CD4-positive, alpha-beta T cell treated with Interleukin-4 for 4 hours (primary cell): ENCODE results near the gene GDI1.
A peak's percentile ranks its signal among the peaks of the same experiment; 100 is the strongest.

Experiments
- DNase-seq: peaks from one replicate; pipeline ENCODE4 v3.0.0-alpha.2; 2020

GDI1 gene

DNA sequence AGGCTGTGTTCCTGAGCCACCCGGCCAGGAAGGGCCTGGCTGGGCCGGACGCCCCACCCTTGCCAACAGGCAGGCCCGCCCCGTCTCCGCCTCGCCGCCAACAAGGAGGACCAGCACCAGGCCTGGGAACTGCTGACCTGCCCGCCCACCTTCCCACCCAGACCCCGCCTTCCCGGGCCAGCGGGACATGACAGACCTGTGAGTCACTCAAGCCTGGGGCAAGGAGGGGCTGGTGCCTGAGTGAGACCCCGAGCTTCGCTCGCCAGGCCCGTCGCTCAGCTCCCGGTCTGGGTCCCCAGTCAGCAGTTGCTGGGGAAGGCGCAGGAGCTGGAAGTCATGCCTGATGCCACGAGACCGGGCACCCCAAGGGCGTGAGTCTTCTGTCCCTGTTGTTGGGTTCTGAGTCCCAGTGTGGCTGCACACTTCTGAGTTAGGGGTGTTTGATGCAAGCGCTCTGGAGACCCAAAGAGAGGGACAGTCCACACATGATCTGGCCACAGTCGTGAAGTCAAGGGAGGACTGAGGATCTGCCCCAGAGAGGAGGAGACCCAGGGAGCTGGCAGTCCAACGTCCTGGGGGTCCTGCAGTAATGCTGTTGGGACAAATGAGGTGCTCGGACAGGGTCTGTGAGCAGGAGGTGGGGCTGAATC is 27.6 kb upstream of the GDI1 start, which contains the start of gene DNASE1L1:
Gene DNASE1L1, minus strand, starts transcription at position 33 of the 650 bp plus-strand sequence. CDS start 3,686 bp downstream, outside the sequence.
- peak; percentile 11 for DNase-seq

DNA sequence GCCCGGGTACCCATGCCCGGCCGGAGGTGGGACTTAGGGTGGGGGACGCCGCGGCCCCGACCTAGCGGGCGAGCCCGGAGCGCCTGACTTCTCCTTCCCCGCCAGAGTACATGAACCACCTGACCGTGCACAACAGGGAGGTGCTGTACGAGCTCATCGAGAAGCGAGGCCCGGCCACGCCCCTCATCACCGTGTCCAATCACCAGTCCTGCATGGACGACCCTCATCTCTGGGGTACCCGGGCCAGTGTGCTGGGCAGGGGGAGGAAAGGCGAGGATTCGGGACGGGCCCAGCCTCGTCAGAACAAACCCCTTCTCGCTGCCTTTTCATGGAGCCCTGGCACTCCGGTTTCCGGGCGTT is 25.0 kb upstream of the GDI1 start:
- peak; percentile 59 for DNase-seq

- peak; percentile 52 for DNase-seq
These were observed 24.5 kb upstream of the GDI1 start for GRCh38 chrX:154412468-154412867.

- DNase-seq = no peak
These were observed 23.8 kb upstream of the GDI1 start for GRCh38 chrX:154413142-154413541.

DNA sequence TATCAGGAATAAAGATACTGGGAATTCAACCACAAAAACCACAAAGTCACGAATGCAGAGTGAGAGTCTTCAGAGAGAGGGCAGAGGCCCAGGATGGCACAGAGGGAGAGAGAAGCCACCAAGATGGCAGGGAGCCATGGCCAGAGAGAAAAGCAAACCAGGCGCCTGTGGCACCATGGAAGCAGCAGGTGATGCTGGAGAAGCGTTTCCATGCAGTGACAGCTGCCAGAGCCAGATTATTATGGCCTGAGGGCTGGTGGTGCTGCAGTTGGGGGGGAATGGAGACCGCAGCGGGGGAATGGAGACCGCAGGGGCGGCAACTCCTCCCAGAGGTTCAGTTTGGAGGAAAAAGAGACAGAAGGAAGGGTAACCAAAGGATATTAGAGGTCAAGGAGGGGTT is 19.8 kb upstream of the GDI1 start:
- no peak for DNase-seq

- DNase-seq = no peak
These were observed 17.8 kb upstream of the GDI1 start for GRCh38 chrX:154419189-154419588.

GRCh38 chrX:154419688-154420401 is 17.1 kb upstream of the GDI1 start:
- no peak for DNase-seq

- no peak for DNase-seq
These were observed 16.6 kb upstream of the GDI1 start for GRCh38 chrX:154420402-154420756.

GRCh38 chrX:154426916-154427770 is 9.8 kb upstream of the GDI1 start:
- no peak for DNase-seq

DNA sequence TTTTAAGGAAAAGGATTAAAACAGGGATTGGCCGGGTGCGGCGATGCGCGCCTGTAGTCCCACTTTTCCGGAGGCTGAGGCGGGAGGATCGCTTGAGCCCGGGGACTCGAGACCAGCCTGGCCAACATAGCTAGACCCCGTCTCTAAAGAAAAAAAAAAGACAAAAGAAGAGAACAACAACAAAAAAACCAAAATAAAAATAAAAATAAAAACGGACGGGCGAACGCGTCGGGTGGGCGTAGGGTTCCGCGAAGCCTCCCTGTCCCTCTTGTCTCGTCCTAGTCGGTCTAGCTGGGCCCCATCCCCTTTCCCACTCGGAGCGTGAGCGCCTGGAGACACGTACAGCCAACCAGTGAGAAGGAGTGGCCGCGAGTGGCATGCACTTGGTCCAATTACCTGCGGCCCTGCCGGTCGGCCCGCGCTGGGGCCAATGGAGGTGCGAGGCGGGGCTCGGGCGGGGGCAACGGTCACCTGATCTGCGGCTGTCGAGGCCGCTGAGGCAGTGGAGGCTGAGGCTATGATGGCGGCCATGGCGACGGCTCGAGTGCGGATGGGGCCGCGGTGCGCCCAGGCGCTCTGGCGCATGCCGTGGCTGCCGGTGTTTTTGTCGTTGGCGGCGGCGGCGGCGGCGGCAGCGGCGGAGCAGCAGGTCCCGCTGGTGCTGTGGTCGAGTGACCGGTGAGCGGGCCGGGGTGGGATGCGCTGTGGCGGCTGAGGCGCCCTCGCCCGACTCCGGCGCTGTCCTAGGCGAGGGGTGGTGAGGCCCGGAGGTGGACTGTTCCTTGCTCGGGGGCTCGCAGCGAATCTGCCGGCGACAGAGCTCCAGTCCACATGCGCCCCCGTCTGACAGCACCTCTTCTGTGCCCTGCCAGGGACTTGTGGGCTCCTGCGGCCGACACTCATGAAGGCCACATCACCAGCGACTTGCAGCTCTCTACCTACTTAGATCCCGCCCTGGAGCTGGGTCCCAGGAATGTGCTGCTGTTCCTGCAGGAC is 8.5 kb upstream of the GDI1 start, which contains the start of gene ATP6AP1:
Gene ATP6AP1, plus strand, starts transcription at position 502 of the 996 bp plus-strand sequence. Its CDS starts 16 bp downstream, at position 518.
- peak; percentile 92 for DNase-seq

- DNase-seq = no peak
These were observed 7.2 kb upstream of the GDI1 start for GRCh38 chrX:154429711-154430110.

- no peak for DNase-seq
These were observed 6.5 kb upstream of the GDI1 start for GRCh38 chrX:154430479-154430878.

- no peak for DNase-seq
These were observed 6.0 kb upstream of the GDI1 start for GRCh38 chrX:154430916-154431315.

DNA sequence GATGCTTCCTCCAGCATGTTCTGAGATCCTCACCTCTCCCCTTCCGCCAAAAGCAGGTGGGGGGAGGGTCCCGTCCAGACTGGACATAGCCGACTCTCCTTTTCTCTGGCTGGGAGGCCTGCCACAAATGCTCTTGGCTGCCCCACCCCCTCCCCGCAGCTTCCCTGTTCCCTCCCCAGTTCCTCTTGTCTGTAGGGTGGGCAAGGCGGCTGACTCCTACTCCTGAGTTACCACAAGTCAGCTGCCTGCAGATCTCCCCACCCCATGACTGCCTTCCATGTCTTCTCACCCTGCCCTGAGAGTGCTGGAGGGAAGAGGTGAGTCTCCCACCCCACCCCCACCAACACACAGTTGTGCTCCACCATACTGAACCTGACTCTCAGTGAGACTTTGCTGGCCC is 5.6 kb upstream of the GDI1 start:
- DNase-seq = no peak

DNA sequence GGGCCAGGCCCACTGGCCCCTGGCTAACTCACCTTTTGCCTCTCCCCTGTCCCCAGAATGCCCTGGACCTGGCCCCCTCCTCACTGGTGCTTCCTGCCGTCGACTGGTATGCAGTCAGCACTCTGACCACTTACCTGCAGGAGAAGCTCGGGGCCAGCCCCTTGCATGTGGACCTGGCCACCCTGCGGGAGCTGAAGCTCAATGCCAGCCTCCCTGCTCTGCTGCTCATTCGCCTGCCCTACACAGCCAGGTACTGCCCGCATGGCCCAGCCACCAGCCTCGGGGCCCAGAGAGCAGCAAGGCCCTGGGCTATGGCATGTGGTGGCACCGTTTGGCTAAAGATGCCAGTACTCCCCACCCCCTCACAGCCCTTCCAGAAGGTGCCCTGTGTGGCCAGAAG is 4.7 kb upstream of the GDI1 start:
- DNase-seq = no peak

GRCh38 chrX:154433605-154434004 is 3.3 kb upstream of the GDI1 start:
- DNase-seq = no peak

- no peak for DNase-seq
These were observed 2.4 kb upstream of the GDI1 start for GRCh38 chrX:154434394-154435168.

DNA sequence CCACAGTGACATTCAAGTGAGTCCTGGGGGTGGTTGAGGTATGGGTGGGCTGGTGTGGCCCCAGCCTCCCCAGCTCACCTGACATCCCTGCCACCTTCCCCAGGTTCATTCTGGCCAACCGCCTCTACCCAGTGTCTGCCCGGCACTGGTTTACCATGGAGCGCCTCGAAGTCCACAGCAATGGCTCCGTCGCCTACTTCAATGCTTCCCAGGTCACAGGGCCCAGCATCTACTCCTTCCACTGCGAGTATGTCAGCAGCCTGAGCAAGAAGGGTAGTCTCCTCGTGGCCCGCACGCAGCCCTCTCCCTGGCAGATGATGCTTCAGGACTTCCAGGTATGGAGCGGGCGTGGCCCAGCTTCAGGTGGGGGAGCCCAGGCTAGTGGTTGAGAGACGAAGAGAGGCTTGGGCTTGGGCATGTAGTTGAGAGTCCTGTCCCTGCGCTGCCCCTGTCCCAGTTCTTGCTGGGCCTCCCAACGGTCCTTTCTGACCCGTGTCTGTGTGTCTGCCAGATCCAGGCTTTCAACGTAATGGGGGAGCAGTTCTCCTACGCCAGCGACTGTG is 1.7 kb upstream of the GDI1 start:
- no peak for DNase-seq

DNA sequence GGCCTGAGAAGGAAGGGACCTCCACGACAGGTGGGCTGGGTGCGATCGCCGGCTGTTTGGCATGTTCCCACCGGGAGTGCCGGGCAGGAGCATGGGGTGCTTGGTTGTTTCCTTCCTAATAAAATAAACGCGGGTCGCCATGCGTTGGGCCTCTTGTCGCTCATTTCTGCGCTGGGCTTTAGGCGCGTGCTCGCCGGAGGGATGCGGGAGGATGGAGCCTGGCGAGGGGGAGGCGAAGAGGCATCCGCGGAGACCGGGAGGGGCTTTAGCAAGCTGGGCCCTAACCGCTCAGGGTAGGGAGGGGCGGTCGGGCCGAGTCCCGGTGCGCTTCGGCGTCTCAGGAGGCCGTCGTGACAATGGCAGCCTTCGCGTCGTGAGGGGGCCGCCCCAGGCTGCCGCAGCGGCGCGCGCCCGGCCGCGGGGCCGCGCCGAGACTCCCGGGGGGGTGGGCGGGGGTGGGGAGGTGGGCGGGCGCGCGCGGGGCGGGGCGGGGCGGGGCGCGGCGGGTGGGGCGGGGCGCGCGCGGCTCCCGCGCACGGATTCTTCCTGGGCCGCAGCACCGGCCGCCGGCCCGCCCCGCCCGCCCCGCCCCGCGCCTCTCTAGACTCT is 476 bp upstream of the GDI1 start:
- DNase-seq = peak; percentile 51

DNA sequence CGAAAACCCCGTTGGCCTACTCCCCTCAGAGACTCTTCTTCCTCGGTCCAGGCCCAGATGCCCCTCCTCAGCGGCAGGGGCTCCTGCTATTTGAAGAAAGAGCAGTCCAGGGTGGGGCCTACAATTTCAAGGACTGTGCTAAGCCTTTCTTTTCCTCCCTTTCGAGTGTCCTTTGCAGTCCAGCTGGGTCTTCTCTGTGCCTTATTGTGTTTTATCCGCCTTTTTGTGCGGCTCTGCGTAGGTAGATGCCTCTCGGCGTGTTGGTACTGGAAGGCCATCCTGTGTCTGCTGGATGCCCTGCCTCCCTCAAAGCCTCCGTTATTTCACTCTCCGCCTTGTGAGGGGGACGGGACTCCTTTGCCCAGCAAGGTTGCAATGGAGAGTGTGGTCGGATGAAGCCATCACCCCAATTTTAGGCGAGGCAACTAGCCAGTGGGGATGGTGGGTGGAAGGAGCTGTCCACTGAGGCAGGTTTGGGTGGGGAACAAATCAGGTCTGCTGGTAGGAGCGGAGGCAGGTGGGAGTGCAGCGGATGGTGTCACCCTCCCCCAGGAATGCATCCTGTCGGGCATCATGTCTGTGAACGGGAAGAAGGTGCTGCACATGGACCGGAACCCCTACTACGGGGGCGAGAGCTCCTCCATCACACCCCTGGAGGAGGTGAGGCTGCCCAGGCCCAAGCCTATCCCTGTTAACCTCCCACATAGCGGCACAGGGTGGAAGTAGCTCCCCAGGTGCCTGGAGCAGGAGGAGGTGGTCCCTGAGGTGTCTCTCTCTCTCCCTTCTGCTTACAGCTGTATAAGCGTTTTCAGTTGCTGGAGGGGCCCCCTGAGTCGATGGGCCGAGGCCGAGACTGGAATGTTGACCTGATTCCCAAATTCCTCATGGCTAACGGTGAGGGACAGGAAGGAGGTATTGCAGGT is 1.3 kb downstream of the GDI1 start:
- DNase-seq = no peak
